GM19452 (cell line): ENCODE results near the gene SHISA2.

Source experiments
- ATAC-seq: cut with Tn5 transposase; IDR thresholded peaks from one replicate; pipeline ENCODE4 v1.9.1; 2021; ENCODE audit not compliant: unreplicated experiment

Gene SHISA2

DNA sequence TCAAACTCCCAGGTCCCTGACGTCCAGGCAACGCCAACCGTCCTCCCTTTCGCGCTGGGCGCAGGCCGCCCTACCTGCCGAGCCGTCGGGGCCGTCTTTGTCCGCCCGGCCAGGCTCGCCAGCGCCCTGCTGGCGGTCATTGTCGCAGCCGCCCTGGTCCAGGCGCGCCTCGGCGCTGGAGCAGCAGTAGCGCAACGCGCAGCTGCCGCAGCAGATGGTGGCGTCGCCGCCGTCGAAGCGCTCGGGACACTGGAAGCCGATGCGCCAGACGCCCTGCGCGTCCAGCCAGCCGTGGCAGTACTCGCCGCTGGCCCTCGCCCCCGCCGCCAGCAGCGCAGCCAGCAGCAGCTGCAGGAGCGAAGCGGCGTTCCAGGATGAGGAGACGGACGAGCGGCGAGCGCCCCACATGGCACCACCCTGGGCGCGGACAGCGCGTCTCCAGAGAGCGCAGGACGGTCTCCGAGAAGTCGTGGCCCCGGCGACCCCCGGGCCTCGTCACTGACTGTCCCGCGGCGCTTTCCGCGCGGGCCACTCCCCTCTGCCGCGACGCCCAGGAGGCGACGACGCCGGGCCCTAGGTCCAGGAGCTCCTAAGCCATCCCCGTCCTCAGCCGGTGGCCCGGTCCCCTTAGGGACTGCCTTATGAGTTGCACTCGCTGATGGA is 1.1 kb downstream of the SHISA2 start:
- no peak for ATAC-seq

- ATAC-seq: no peak
These were observed 3.1 kb downstream of the SHISA2 start for GRCh38 chr13:26048741-26049140.

GRCh38 chr13:26047040-26047439 is 4.8 kb downstream of the SHISA2 start:
- no peak for ATAC-seq

DNA sequence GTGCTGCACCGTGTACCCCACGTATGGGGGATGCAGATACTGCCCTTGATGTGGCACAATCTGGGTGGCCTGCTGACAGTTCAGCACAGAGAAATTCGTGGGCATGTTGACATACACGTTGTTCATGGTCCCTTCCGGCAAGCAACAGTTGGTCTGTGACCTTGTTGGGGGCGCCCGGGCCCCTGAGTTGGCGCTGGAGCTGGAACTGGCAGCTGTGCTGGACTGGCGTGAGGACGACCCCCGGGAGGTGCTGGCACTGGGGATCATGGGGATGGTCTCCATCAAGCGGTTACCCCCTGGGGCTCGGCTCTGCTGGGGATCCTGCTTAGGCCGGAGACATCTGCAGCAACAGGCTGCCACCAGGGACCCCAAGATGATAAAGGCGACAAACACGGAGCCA is 5.2 kb downstream of the SHISA2 start:
- ATAC-seq: no peak

- no peak for ATAC-seq
These were observed 6.7 kb downstream of the SHISA2 start for GRCh38 chr13:26045142-26045541.

DNA sequence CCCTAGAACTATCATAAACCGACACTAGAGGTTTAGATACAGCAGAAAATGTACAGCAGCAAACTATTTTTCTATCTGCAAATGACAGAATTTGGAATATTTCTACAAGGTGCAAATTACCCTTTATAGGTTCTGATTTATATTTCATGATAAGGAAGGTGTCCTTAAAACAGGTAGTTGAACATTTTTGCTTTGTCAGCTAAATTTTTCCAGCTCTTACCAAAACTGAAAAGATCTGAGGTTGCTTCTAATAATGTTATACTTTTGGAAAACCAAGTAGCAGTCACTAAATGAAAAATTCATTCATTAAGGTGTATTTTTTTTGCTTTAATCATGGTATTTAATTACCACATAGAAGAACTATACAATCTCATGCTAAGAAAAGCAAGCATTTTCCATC is 9.0 kb downstream of the SHISA2 start:
- ATAC-seq: no peak

GRCh38 chr13:26041444-26041843 is 10.4 kb downstream of the SHISA2 start:
- no peak for ATAC-seq

- ATAC-seq: no peak
These were observed 12.8 kb downstream of the SHISA2 start for GRCh38 chr13:26038931-26039475.

DNA sequence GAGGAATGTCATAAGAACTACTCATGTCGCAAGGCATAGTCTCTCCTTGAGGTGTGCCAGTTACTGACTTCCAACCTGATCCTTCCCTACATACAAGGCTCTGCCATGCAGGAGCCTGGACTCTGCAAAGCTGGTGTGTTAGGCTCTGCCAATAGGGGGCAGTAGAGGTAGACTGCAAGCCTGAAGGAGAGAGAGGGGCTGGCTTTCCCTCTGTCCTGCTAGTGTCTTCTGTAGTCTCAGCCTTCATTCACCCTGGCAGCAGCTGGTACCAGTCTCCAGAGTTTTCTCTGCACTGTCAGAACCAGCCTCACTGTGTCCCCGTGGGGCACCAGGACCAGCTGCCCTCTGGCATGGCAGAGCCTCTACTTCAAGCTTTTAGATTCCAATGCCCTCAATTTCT is 14.5 kb downstream of the SHISA2 start:
- no peak for ATAC-seq

- ATAC-seq: no peak
These were observed 15.4 kb downstream of the SHISA2 start for GRCh38 chr13:26036383-26036782.

DNA sequence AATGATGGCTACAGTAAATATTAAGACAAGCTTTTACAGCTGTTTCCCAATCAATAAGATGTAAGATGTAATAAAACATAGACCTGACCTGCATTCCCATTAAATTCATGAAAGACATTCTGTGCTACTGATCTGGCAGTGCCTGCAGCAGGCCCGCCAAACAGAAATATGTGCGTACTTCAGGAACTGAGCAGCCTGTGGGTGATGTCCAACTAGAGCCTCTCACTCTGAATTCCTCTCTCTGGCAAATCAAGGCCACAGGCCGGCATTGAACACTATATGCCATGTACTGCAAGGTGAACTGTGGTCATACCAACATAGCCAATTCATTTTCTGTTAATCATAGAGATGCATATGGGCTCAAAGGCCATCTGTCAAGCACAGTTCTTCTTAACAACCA is 17.8 kb downstream of the SHISA2 start:
- ATAC-seq: no peak

DNA sequence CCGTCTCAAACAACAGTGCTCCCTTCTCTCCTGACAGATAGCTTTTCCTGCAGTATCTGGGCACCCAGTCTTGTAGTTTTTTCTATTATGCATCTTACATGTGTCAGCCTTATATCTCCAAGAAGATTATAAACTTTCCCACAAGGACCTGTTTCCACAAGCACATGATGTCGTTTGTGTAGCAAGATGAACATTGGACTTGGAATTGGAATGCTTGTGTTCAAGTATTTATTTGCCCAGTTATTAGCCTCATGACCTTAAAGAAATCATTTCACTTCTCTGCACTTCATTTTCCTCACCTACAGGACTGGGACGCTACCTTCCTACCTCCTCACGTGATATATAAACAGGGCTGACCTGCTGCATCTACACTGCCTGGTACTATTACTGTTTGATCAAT is 21.5 kb downstream of the SHISA2 start:
- no peak for ATAC-seq

- no peak for ATAC-seq
These were observed 22.2 kb downstream of the SHISA2 start for GRCh38 chr13:26029581-26030136.

- no peak for ATAC-seq
These were observed 25.6 kb downstream of the SHISA2 start for GRCh38 chr13:26026211-26026610.

GRCh38 chr13:26025771-26026170 is 26.0 kb downstream of the SHISA2 start:
- no peak for ATAC-seq

GRCh38 chr13:26025196-26025595 is 26.6 kb downstream of the SHISA2 start:
- ATAC-seq: no peak

DNA sequence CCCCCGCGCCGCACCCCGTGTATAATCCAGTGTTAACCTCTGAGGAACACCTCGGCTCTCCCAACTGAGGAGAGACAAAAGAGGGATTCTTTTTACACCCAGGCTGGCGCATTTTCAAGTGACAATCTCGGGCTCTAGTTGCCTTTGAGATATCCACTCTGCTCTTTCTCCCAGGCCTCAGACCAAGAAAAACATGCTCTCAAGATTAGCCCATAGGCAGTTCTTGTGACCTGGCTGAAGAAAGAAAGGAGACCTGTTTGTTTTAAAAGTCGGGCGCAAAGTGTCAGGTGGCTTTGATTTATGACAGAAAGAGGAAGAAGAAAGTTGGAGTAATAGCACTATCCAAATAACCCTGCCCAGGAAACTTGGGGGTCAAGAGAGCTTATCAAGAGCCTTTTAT is 27.3 kb downstream of the SHISA2 start:
- no peak for ATAC-seq

DNA sequence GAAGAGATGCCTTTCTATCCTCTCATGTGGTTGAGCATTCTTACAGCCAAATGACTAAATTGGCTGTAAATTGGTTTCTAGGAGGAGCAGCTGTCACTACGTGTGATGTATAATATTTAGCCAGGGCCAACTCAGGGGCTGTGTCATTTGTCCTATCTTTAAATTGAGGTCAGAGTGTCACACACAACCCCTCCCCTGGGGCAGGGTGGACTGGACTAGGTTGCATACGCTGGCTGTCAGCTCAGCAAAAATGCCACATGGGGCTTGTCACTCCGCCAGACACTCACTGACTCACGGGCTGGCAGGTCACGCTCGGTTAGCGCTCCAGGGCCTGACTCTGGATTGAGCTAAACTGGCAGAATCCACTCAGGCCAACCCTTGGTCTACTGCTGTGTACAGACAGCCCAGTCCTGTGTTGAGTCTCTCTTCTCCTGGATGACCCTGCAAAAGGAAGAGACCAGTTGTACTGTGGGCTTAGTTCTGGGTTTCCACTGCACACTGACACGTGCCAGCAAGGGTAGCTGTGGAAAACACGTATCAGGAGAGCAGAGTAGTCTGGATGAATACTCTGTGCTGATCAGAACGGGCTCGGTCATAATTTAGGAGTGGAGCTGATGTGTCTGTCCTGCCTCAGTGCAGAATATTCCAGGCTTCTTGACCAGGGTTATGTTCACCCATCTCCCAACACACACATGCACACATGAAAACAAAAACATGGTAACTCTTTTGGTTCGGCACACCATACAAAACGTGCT is 29.1 kb downstream of the SHISA2 start:
- no peak for ATAC-seq

- ATAC-seq: no peak
These were observed 29.9 kb downstream of the SHISA2 start for GRCh38 chr13:26021956-26022355.

DNA sequence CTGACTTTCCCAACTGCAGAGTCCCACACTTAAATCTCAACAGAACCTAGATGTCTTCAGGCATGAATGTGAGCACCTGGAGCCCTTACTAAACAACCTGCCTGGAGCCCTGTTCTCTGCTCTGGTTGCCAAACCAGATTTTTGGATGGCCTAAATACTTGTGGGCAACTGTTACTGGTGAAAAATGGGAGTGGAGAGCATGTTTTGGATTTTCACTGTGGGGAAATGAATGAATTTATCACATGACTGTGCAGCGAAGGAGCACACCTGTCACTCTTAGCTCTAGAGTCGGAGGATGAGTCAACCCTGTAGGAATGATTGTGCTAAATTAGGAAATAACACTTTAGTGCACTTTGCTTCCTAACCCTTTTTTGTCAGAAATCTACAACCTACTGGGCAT is 30.3 kb downstream of the SHISA2 start:
- no peak for ATAC-seq

GRCh38 chr13:26020891-26021290 is 30.9 kb downstream of the SHISA2 start:
- no peak for ATAC-seq
